Suppressor macrophage treated with lipopolysaccharide for 4 hours (primary cell): ENCODE data around the gene DNAH10.
"Not testable (repeated sequence)": the region's sequence is repeated elsewhere in the genome, so short reads cannot be mapped to it uniquely, and the experiment has no call there.

Experiments used
- DNase-seq: peaks from one replicate; pipeline ENCODE4 v3.0.0-alpha.2; 2020

Gene DNAH10

GRCh38 chr12:123910761-123911193, 148.7 kb downstream of the DNAH10 start:
- DNase-seq: no peak

GRCh38 chr12:123911672-123912409, 149.7 kb downstream of the DNAH10 start:
- not testable (repeated sequence) for DNase-seq

- DNase-seq: no peak
These were observed 150.6 kb downstream of the DNAH10 start for GRCh38 chr12:123912415-123913380.

- no peak for DNase-seq
These were observed 152.7 kb downstream of the DNAH10 start for GRCh38 chr12:123914726-123915333.

- no peak for DNase-seq
These were observed 154.6 kb downstream of the DNAH10 start for GRCh38 chr12:123916729-123917128.

- no peak for DNase-seq
These were observed 155.3 kb downstream of the DNAH10 start for GRCh38 chr12:123917337-123917850.

GRCh38 chr12:123919980-123920360, 157.9 kb downstream of the DNAH10 start:
- DNase-seq: no peak

- DNase-seq: no peak
These were observed 160.9 kb downstream of the DNAH10 start for GRCh38 chr12:123923038-123923437.

GRCh38 chr12:123923927-123924326, 161.8 kb downstream of the DNAH10 start:
- DNase-seq: no peak

- no peak for DNase-seq
These were observed 162.4 kb downstream of the DNAH10 start for GRCh38 chr12:123924539-123924938.

GRCh38 chr12:123928274-123928865, 166.3 kb downstream of the DNAH10 start:
- DNase-seq: no peak

GRCh38 chr12:123928897-123929296, 166.8 kb downstream of the DNAH10 start:
- no peak for DNase-seq

- DNase-seq: no peak
These were observed 168.0 kb downstream of the DNAH10 start for GRCh38 chr12:123929946-123930583.

- no peak for DNase-seq
These were observed 169.7 kb downstream of the DNAH10 start for GRCh38 chr12:123931686-123932321.

GRCh38 chr12:123933214-123933613, 171.1 kb downstream of the DNAH10 start:
- no peak for DNase-seq

- no peak for DNase-seq
These were observed 172.0 kb downstream of the DNAH10 start for GRCh38 chr12:123934016-123934620.

- no peak for DNase-seq
These were observed 172.7 kb downstream of the DNAH10 start for GRCh38 chr12:123934829-123935228.

- DNase-seq: no peak
These were observed 173.9 kb downstream of the DNAH10 start for GRCh38 chr12:123935956-123936355.

- no peak for DNase-seq
These were observed 174.4 kb downstream of the DNAH10 start for GRCh38 chr12:123936471-123936870.

- DNase-seq: no peak
These were observed 175.0 kb downstream of the DNAH10 start for GRCh38 chr12:123936956-123937706.
